Smooth muscle cell (in vitro differentiated cells): ENCODE data around the gene SERP1. TPM values are rescaled to one million over a fixed set of nuclear protein-coding genes. Genes with fewer than 3 reads are reported as not detected.

ENCODE experiments used
- DNase-seq: peaks from one replicate; lab custom pipeline; 2025; ENCODE audit not compliant: unreplicated experiment; lab: John Stamatoyannopoulos, UW
- H2AFZ ChIP-seq: fragments of 200-600 bp; sonication (generic); 2 replicates; pipeline ENCODE4 v1.6.0; 2016; ENCODE audit warnings: antibody characterized with exemption, low read depth, mild to moderate bottlenecking
- H3F3A ChIP-seq: fragments of 200-600 bp; sonication (generic); 2 replicates; pipeline ENCODE4 v1.6.0; 2017; ENCODE audit warnings: antibody characterized with exemption, low read depth
- H3K27ac ChIP-seq: fragments of 200-600 bp; sonication (generic); 2 replicates; pipeline ENCODE4 v1.5.1; 2016; ENCODE audit warnings: low read depth, mild to moderate bottlenecking
- H3K27me3 ChIP-seq: fragments of 200-600 bp; sonication (generic); 2 replicates; pipeline ENCODE4 v1.6.1; 2016; ENCODE audit warnings: low read depth, mild to moderate bottlenecking
- H3K36me3 ChIP-seq: fragments of 200-600 bp; sonication (generic); 2 replicates; pipeline ENCODE4 v1.5.1; 2016; ENCODE audit warnings: low read depth
- H3K4me1 ChIP-seq: fragments of 200-600 bp; sonication (generic); 2 replicates; pipeline ENCODE4 v1.5.1; 2016; ENCODE audit warnings: low read depth
- H3K4me2 ChIP-seq: fragments of 200-600 bp; sonication (generic); 2 replicates; pipeline ENCODE4 v1.6.0; 2016; ENCODE audit warnings: mild to moderate bottlenecking
- H3K4me3 ChIP-seq: fragments of 200-600 bp; sonication (generic); 2 replicates; pipeline ENCODE4 v1.5.1; 2016; ENCODE audit warnings: mild to moderate bottlenecking
- H3K79me2 ChIP-seq: fragments of 200-600 bp; sonication (generic); 2 replicates; pipeline ENCODE4 v1.6.0; 2016; ENCODE audit warnings: low read depth, mild to moderate bottlenecking
- H3K9ac ChIP-seq: fragments of 200-600 bp; sonication (generic); 2 replicates; pipeline ENCODE4 v1.6.0; 2016; ENCODE audit warnings: low read depth
- H3K9me3 ChIP-seq: fragments of 200-600 bp; sonication (generic); replicated peaks from 2 replicates; pipeline ENCODE4 v1.5.1; 2016; ENCODE audit warnings: low read depth
- H4K20me1 ChIP-seq: fragments of 200-600 bp; sonication (generic); 2 replicates; pipeline ENCODE4 v1.6.0; 2016; ENCODE audit warnings: low read depth
- CTCF ChIP-seq: fragments of 200-600 bp; sonication (generic); IDR thresholded peaks from 2 replicates; pipeline ENCODE4 v1.5.1; 2017; ENCODE audit warnings: borderline replicate concordance, mild to moderate bottlenecking, antibody characterized with exemption; ENCODE audit not compliant: insufficient read depth, poor library complexity, severe bottlenecking
- WGBS: methylation state at CpG from one replicate; pipeline ENCODE4 v1.1.7; 2016; ENCODE audit warnings: low lambda C conversion rate; 5-methylcytosine and 5-hydroxymethylcytosine counted together
- polyA plus RNA-seq: library from polyadenylated mRNA; unstranded; fragments of >200 nt; fragmentation: Nextera tagmentation; extraction: Ambion mirVana; gene quantifications from 2 replicates; pipeline ENCODE4 v1.2.1, GENCODE V29; 2016
- total RNA-seq: library from RNA; depleted of rRNA; stranded (reverse); fragments of >200 nt; gene quantifications from 2 replicates; pipeline ENCODE4 v1.2.3, GENCODE V29; 2014

The SERP1 gene
- total and polyA plus RNA-seq, 2 experiments from 2014 or later, result 247 to 268 TPM

- H3K36me3 ChIP-seq, result no peaks in the 10 kb centered on the region
- no peak overlapping the region for H3K9ac ChIP-seq
- no peak overlapping the region for H3K27ac ChIP-seq
- peaks cover 64% of the 10 kb centered on the region for H4K20me1 ChIP-seq
- H3K4me1 ChIP-seq, result peaks cover 9% of the 10 kb centered on the region
- peaks cover 12% of the 10 kb centered on the region for H3F3A ChIP-seq
- no peaks in the 10 kb centered on the region for H3K27me3 ChIP-seq
- no peak for DNase-seq
- H3K9me3 ChIP-seq, result no peaks in the 10 kb centered on the region
- TF ChIP-seq CTCF, result no peak
- peaks cover 35% of the 10 kb centered on the region for H3K79me2 ChIP-seq
- no peak overlapping the region for H3K4me2 ChIP-seq
- H3K4me3 ChIP-seq, result no peak overlapping the region
- no peak overlapping the region for H2AFZ ChIP-seq
- WGBS, result 97% methylated on average over 2 of the region's 2 CpGs
Measured at GRCh38 chr3:150540297-150540696, 6.0 kb downstream of the SERP1 start.

- TF ChIP-seq CTCF, result no peak
- H3K79me2 ChIP-seq, result peaks cover 18% of the 10 kb centered on the region
- no peak overlapping the region for H3K27ac ChIP-seq
- no peak overlapping the region for H3K9ac ChIP-seq
- H3K4me1 ChIP-seq, result no peaks in the 10 kb centered on the region
- H3K4me3 ChIP-seq, result no peak overlapping the region
- no peak overlapping the region for H2AFZ ChIP-seq
- no peaks in the 10 kb centered on the region for H3K27me3 ChIP-seq
- peaks cover 6% of the 10 kb centered on the region for H3F3A ChIP-seq
- no peaks in the 10 kb centered on the region for H3K9me3 ChIP-seq
- H3K36me3 ChIP-seq, result no peaks in the 10 kb centered on the region
- no peak overlapping the region for H3K4me2 ChIP-seq
- DNase-seq, result no peak
- WGBS, result 90% methylated on average over 10 of the region's 10 CpGs
- H4K20me1 ChIP-seq, result peaks cover 47% of the 10 kb centered on the region
Measured at GRCh38 chr3:150538324-150539208, 7.7 kb downstream of the SERP1 start.

DNA sequence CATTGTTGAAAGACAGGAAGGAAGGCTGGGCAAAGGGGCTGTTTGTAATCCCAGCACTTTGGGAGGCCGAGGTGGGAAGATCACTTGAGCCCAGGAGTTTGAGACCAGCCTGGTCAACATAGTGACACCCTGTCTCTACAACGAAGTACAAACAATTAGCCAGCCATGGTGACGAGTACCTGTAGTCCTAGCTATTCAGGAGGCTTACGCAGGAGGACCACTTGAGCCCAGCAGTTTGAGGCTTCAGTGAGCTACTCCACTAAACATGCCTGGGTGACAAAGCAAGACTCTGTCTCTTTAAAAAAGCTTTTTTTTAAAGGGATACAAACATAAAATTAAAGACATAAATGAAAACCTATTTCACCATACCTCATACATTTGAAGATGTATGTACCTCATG is 11.1 kb downstream of the SERP1 start:
- DNase-seq, result no peak
- Histone ChIP-seq H2AFZ (no peak overlapping the region), H4K20me1 (peaks cover 14% of the 10 kb centered on the region), H3F3A (no peaks in the 10 kb centered on the region), H3K79me2 (no peaks in the 10 kb centered on the region), H3K4me1 (no peaks in the 10 kb centered on the region), H3K9me3 (no peaks in the 10 kb centered on the region), H3K27ac (no peak overlapping the region), H3K36me3 (no peaks in the 10 kb centered on the region), H3K4me2 (no peak overlapping the region), H3K4me3 (no peak overlapping the region), H3K27me3 (no peaks in the 10 kb centered on the region), H3K9ac (no peak overlapping the region)
- WGBS, result 88% methylated on average over 4 of the region's 4 CpGs
- TF ChIP-seq CTCF, result no peak

- no peaks in the 10 kb centered on the region for H3K79me2 ChIP-seq
- no peak overlapping the region for H3K9ac ChIP-seq
- no peak for DNase-seq
- H3F3A ChIP-seq, result no peaks in the 10 kb centered on the region
- no peaks in the 10 kb centered on the region for H3K9me3 ChIP-seq
- H3K36me3 ChIP-seq, result no peaks in the 10 kb centered on the region
- H4K20me1 ChIP-seq, result no peaks in the 10 kb centered on the region
- H2AFZ ChIP-seq, result no peak overlapping the region
- H3K4me2 ChIP-seq, result no peak overlapping the region
- H3K4me3 ChIP-seq, result no peak overlapping the region
- no peak for TF ChIP-seq CTCF
- no peaks in the 10 kb centered on the region for H3K4me1 ChIP-seq
- H3K27me3 ChIP-seq, result no peaks in the 10 kb centered on the region
- no peak overlapping the region for H3K27ac ChIP-seq
Measured at GRCh38 chr3:150531775-150532174, 14.5 kb downstream of the SERP1 start.
